HepG2 (cell line): Measurements from ENCODE around the gene GMEB2. TPM values are rescaled to one million over a fixed set of nuclear protein-coding genes. Genes with fewer than 3 reads are reported as not detected.
A peak's percentile ranks its signal among the peaks of the same experiment; 100 is the strongest.

Experiments
- GMEB1 ChIP-seq: sonication (generic); formaldehyde crosslinking; IDR thresholded peaks from 2 replicates; pipeline ENCODE4 v1.5.1; 2020; ENCODE audit warnings: missing genetic modification reagents, mild to moderate bottlenecking, borderline replicate concordance
- JARID2 ChIP-seq: sonication (generic); formaldehyde crosslinking; IDR thresholded peaks from 2 replicates; pipeline ENCODE4 v1.8.1; 2023; ENCODE audit warnings: missing genetic modification reagents, inconsistent platforms; ENCODE audit not compliant: insufficient replicate concordance
- MED13 ChIP-seq: sonication (generic); formaldehyde crosslinking; IDR thresholded peaks from 2 replicates; pipeline ENCODE4 v1.5.0; 2020; ENCODE audit warnings: missing genetic modification reagents
- ZBTB40 ChIP-seq, 2 experiments: fragments of 450-650 bp in 1 of 2; sonication (generic) in 1 of 2; formaldehyde crosslinking in 1 of 2; IDR thresholded peaks; 2 replicates each; pipeline versions ENCODE4 v1.6.1 to v1.8.0; 2016 to 2022; ENCODE audit warnings: antibody characterized with exemption in 1 of 2, mild to moderate bottlenecking in 1 of 2, missing genetic modification reagents in 1 of 2
- ZNF280D ChIP-seq: sonication (generic); formaldehyde crosslinking; IDR thresholded peaks from 2 replicates; pipeline ENCODE4 v1.5.1; 2020; ENCODE audit warnings: mild to moderate bottlenecking, missing genetic modification reagents
- ZNF333 ChIP-seq: sonication (generic); formaldehyde crosslinking; IDR thresholded peaks from 2 replicates; pipeline ENCODE4 v1.4.0; 2020; ENCODE audit warnings: mild to moderate bottlenecking, missing genetic modification reagents, borderline replicate concordance
- ZNF512 ChIP-seq: sonication (generic); formaldehyde crosslinking; IDR thresholded peaks from 2 replicates; pipeline ENCODE4 v1.4.0; 2020; ENCODE audit warnings: mild to moderate bottlenecking, missing genetic modification reagents
- ZNF704 ChIP-seq: sonication (generic); formaldehyde crosslinking; IDR thresholded peaks from 2 replicates; pipeline ENCODE4 v1.8.1; 2023; ENCODE audit warnings: mild to moderate bottlenecking, inconsistent platforms, moderate library complexity, missing genetic modification reagents, borderline replicate concordance
- polyA plus RNA-seq, 8 experiments: library from polyadenylated mRNA; depleted of rRNA in 3 of 8; stranded (reverse) in 7 of 8; unstranded in 1 of 8; fragments of >200 nt; fragmentation: Illumina TruSeq in 4 of 8; extraction: Trizol in 4 of 8; gene quantifications; 2 replicates each; pipeline versions ENCODE4 v1.2.1 to v1.2.3, GENCODE V29; 2011 to 2016; ENCODE audit warnings: low read depth in 4 of 8, missing spikeins in 1 of 8, mixed read lengths in 1 of 8; ENCODE audit not compliant: insufficient read depth in 1 of 8
- total RNA-seq, 5 experiments: library from RNA; depleted of rRNA; stranded (reverse); fragments of >200 nt; fragmentation: Illumina TruSeq; extraction: Trizol; gene quantifications; 2 replicates each; pipeline ENCODE4 v1.2.3, GENCODE V29; 2016; ENCODE audit warnings: low read depth in 1 of 5

The GMEB2 gene
- total and polyA plus RNA-seq, 2 of the 13 experiments (the other 11 are each of a cell fraction or from before 2014, with no cell fraction given): 10.6 to 12.4 TPM

- no peak for TF ChIP-seq ZNF512
- peak; percentile 74; the same call in 1 of the 2 replicates for TF ChIP-seq ZNF280D
- no peak for TF ChIP-seq GMEB1 (CRISPR knock-in tag)
- TF ChIP-seq JARID2: no peak
- TF ChIP-seq ZNF704: no peak
- no peak for TF ChIP-seq ZBTB40 (IDR thresholded peaks at IDR 0.05)
- no peak; the same call in 1 of the 2 replicates for TF ChIP-seq ZBTB40 (CRISPR knock-in tag; IDR thresholded peaks at IDR 0.05)
- TF ChIP-seq ZNF333: no peak
- no peak; the same call in 1 of the 2 replicates for TF ChIP-seq MED13 (CRISPR knock-in tag)
Measured at GRCh38 chr20:63574829-63575743, 51.8 kb downstream of the GMEB2 start (continued).
